GM12874 (cell line): ENCODE data around the gene STPG1.

Experiments used
- TF ChIP-seq, protein P1 (sequence below): IDR thresholded peaks from 2 replicates; pipeline ENCODE4 v1.5.1; 2011; ENCODE audit warnings: low read depth, mild to moderate bottlenecking, control low read depth, low read length, moderate library complexity; ENCODE audit not compliant: insufficient read depth

Gene STPG1

GRCh38 chr1:24413350-24414163, at the start of gene STPG1:
Gene STPG1, minus strand, starts transcription at chr1:24413782. Its CDS starts 12,394 bp downstream, at chr1:24401388.
- TF ChIP-seq, protein P1, sequence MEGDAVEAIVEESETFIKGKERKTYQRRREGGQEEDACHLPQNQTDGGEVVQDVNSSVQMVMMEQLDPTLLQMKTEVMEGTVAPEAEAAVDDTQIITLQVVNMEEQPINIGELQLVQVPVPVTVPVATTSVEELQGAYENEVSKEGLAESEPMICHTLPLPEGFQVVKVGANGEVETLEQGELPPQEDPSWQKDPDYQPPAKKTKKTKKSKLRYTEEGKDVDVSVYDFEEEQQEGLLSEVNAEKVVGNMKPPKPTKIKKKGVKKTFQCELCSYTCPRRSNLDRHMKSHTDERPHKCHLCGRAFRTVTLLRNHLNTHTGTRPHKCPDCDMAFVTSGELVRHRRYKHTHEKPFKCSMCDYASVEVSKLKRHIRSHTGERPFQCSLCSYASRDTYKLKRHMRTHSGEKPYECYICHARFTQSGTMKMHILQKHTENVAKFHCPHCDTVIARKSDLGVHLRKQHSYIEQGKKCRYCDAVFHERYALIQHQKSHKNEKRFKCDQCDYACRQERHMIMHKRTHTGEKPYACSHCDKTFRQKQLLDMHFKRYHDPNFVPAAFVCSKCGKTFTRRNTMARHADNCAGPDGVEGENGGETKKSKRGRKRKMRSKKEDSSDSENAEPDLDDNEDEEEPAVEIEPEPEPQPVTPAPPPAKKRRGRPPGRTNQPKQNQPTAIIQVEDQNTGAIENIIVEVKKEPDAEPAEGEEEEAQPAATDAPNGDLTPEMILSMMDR, result no peak

GRCh38 chr1:24459551-24460266, 46.1 kb upstream of the STPG1 start:
- TF ChIP-seq, protein P1, result no peak

GRCh38 chr1:24457866-24458265, 44.3 kb upstream of the STPG1 start:
- TF ChIP-seq, protein P1, result no peak

DNA sequence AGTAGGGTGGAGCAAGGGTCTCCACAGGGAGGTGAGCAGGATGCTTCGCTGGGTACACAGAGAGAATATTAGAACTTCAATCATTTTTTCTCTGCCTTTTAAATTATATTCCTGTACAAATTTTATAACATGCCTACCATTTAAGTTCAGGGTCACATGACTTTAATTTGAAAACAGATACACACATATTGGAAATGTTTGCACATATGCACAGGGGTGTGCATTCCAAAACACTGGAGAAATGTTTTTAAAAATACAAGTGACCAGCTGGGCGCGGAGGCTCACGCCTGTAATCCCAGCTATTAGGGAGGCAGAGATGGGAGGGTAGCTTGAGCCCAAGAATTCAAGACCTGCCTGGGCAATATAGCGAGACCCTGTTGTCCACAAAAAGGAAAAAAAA, 41.7 kb upstream of the STPG1 start:
- TF ChIP-seq, protein P1, result no peak

- TF ChIP-seq, protein P1, result no peak
Measured at GRCh38 chr1:24454673-24455072, 41.1 kb upstream of the STPG1 start.

GRCh38 chr1:24452922-24453485, 39.4 kb upstream of the STPG1 start:
- TF ChIP-seq, protein P1, result no peak

DNA sequence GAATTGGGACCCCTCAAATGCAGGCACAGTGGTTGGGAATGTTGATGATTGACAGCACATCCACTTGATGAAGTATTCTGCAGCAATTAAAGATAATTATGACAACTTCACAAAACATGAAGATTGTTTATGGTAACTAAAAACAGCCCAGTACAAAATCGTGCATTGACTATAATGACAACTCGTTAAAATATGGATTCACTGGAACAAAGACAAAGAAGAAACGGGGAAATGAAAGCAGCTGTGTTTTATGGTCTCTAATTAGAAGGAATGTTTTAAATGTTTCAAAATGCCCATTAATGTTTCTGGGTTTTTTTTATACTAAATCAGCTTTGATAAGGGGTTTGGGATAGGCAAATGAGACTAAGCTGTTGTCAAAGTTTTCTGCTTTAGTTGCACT, 38.2 kb upstream of the STPG1 start:
- TF ChIP-seq, protein P1, result no peak
